ENCODE results near the gene RAD50. TPM values are rescaled to one million over a fixed set of nuclear protein-coding genes. Genes with fewer than 3 reads are reported as not detected.
"Not testable (repeated sequence)": the region's sequence is repeated elsewhere in the genome, so short reads cannot be mapped to it uniquely, and the experiment has no call there.

Gene RAD50
- total RNA-seq, 1 donor = 54.7 TPM

DNA sequence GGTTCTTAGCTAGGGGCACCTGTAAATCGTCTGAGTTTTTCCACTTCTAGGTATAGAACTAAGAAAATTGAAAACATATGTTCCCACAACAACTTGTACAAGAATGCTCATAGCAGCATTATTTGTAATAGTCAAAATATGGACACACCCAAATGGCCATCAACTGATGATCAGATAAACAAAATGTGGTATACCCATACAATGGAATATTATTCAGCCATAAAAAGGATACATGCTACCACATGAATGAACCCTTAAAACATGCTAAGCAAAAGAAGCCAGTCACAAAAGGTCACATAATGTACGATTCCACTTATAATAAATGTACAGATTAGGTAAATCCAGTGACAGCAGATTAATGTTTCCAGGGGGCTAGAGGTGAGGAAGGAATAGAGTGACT is 55.2 kb downstream of the RAD50 start:
- no peak overlapping the region for H3K4me3 ChIP-seq (ENCODE audit: low read depth, low read length)
- TF ChIP-seq, protein P1, sequence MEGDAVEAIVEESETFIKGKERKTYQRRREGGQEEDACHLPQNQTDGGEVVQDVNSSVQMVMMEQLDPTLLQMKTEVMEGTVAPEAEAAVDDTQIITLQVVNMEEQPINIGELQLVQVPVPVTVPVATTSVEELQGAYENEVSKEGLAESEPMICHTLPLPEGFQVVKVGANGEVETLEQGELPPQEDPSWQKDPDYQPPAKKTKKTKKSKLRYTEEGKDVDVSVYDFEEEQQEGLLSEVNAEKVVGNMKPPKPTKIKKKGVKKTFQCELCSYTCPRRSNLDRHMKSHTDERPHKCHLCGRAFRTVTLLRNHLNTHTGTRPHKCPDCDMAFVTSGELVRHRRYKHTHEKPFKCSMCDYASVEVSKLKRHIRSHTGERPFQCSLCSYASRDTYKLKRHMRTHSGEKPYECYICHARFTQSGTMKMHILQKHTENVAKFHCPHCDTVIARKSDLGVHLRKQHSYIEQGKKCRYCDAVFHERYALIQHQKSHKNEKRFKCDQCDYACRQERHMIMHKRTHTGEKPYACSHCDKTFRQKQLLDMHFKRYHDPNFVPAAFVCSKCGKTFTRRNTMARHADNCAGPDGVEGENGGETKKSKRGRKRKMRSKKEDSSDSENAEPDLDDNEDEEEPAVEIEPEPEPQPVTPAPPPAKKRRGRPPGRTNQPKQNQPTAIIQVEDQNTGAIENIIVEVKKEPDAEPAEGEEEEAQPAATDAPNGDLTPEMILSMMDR (IDR thresholded peaks at IDR 0.05; ENCODE audit: insufficient read depth, low read length) = no peak
- no peak for DNase-seq (ENCODE audit: low read depth)

DNA sequence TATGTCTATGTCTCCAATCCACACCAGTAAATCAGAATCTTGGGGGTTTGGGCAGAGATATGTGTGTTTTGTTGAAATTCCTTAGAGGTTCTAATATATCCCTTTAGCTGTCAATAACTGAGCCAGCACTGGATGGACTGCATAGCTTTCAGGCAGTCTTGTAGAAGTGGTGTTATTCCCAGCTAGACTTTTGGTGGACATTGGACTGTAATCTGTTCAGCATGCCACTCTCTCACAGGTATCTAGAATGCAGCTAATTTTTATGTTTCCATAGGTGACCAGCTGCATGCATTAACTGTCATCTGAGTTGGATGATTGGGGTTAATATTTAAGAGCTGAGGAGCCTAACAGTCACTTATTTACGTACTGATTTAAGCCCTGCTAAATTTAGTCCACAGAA is 56.1 kb downstream of the RAD50 start:
- no peak overlapping the region for H3K4me3 ChIP-seq (ENCODE audit: low read depth, low read length)
- TF ChIP-seq, protein P1 (IDR thresholded peaks at IDR 0.05; ENCODE audit: insufficient read depth, low read length) = no peak
- DNase-seq (ENCODE audit: low read depth) = no peak

DNA sequence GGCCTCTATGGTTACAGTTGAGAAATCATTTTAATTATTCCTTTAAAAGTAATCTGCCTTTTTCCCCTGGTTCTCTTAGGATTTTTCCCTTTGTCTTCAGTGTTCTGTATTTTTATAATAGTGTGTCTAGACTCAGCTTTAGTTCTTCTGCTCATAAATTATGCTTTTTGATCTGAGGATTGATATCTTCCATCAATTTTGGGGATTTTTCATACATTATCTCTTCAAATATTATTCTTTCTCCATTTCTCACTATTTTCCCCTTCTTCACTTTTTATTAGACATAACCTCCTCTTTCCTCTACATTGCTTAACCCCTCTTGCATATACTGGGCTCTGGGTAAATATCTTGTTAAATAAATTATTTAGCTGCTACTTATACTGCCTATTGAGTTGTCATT is 64.9 kb downstream of the RAD50 start:
- TF ChIP-seq, protein P1 (IDR thresholded peaks at IDR 0.05; ENCODE audit: insufficient read depth, low read length) = no peak
- no peak for DNase-seq (ENCODE audit: low read depth)
- H3K4me3 ChIP-seq (ENCODE audit: low read depth, low read length) = no peak overlapping the region

DNA sequence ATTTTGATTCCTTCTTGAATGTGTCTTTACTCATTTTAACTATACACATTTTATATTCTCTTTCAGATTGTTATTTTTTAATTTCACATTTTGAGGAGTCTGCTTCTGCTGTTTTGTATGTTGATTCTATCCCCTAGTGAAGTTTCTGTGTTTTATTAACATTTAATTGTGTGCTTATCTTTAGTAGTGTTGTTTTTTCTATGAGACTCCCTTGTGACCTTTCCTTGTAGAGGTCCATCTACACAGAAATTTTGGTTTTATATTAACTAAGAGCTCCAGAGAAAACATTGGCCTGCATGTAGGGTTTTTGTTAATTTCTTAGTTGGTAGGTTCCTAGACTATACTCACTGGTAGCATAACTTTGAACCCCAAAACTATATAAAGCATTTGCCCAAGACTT is 65.8 kb downstream of the RAD50 start:
- DNase-seq (ENCODE audit: low read depth) = no peak
- no peak overlapping the region for H3K4me3 ChIP-seq (ENCODE audit: low read depth, low read length)
- TF ChIP-seq, protein P1 (IDR thresholded peaks at IDR 0.05; ENCODE audit: insufficient read depth, low read length) = no peak

DNA sequence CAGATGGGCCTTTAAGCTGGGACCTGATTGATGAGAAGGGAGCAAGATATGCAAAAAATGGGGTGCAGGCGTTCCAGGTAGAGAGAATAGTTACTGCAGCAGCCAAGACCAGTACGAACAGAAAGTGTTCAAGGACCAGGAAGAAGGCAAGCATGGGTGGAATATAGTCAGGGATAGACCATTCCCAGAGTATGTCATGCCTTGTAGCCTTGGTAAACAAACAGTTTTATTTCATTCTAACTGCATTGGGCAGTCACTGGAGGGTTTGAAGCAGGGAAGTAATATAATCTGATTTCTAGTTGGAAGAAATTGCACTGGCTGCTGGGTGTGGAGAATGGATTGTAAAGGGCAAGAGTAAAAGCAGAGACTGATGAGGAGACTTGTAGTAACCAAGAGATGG is 70.7 kb downstream of the RAD50 start:
- H3K4me3 ChIP-seq (ENCODE audit: low read depth, low read length) = no peak overlapping the region

DNA sequence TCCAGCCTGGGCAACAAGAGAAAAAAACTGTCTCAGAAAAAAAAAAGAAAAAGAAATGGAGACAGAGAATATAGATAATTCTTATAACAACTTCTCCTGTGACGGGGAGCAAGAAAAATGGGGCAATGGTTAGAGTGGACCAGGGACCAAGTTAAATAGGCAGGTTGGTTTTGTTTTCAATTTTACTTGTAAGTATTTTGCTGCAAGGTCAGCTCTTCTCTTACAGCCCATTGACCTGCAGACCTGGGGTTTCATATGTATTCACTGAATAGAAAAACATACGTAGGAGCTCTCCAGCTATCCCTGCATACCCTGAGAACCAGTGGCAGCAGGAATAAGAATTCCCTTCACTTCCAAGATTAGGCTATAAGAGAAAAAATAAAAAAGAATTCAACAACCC is 72.0 kb downstream of the RAD50 start:
- no peak for DNase-seq (ENCODE audit: low read depth)
- TF ChIP-seq, protein P1 (IDR thresholded peaks at IDR 0.05; ENCODE audit: insufficient read depth, low read length) = no peak
- H3K4me3 ChIP-seq (ENCODE audit: low read depth, low read length) = no peak overlapping the region

More for the DNA sequence above, 70.7 kb downstream of the RAD50 start:
- no peak for DNase-seq (ENCODE audit: low read depth)
- TF ChIP-seq, protein P1 (IDR thresholded peaks at IDR 0.05; ENCODE audit: insufficient read depth, low read length) = no peak

DNA sequence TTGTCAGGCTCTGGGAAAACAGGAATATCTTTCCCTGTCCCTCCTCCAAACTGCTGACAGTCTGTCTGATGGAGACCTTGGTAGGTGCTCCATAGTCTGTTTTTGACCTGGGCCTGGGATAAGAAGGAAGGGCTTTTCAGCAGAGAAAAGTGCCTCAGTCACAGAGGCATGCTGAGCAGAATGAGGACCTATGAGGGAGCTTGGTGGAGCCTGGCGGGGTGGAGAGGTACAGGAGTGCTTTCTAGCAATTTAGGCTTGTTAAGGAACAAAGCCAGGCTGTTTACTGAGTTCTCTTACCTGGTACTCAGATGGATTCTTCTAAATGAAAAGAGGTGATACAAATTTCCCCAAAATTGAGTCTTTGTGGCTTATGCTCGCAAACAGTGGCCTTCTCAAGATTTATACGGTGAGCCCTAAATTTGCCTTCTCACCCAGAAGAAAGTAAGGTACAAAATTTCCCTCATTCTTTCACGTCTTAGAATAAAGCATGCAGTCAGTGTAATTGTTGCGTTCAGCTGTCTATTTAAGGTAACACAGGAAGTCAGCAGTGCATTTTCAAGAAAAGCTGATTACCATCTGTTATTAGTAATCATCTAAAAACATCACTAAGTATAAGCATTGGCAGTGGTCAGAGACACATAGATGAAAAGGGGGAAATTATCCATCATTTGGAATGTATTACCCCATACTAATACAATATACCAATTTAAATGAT is 72.6 kb downstream of the RAD50 start:
- no peak for DNase-seq (ENCODE audit: low read depth)
- TF ChIP-seq, protein P1 (IDR thresholded peaks at IDR 0.05; ENCODE audit: insufficient read depth, low read length) = no peak
- no peak overlapping the region for H3K4me3 ChIP-seq (ENCODE audit: low read depth, low read length)

DNA sequence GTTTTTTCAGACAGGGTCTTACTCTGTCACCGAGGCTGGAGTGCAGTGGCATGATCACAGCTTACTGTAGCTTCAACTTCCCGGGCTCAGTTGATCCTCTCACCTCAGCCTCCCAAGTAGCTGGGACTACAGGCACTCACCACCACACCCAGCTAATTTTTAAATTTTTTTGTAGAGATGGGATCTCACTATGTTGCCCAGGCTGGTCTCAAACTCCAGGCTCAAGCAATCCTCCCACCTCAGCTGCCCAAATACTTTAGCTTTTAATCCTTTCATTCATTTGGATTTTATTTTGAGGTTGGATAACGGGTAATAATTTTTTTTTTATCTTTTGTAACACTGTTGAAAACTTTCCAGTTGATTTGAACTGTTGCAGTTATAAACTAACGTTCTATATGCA is 76.8 kb downstream of the RAD50 start:
- DNase-seq (ENCODE audit: low read depth); H3K4me3 ChIP-seq (ENCODE audit: low read depth, low read length): not testable (repeated sequence)

All from fibroblast of the aortic adventitia (primary cell).